HepG2 (cell line): ENCODE results near the gene RARG. TPM values are rescaled to one million over a fixed set of nuclear protein-coding genes. Genes with fewer than 3 reads are reported as not detected.

Source experiments
- ATAC-seq: fragments of 200-7000 bp; cut with Tn5 transposase; 3 replicates; pipeline ENCODE4 v1.9.1; 2020; ENCODE audit warnings: mild to moderate bottlenecking, moderate library complexity
- BruUV-seq: library from RNA; stranded (reverse); fragments of 400-500 nt; replicated peaks from 2 replicates; lab custom pipeline; 2021; lab: Mats Ljungman, UMichigan
- CTCF ChIA-PET: fragments of 300-600 bp; formaldehyde crosslinking; extraction: SDS; loops from one replicate; lab custom pipeline; 2021; ENCODE audit warnings: low total read pairs, inconsistent platforms, low intra/inter-chr PET ratio; lab: Yijun Ruan, JAX
- POLR2A ChIA-PET: fragments of 350-600 bp; sonication (Branson Sonifier 250); formaldehyde crosslinking; loops from one replicate; lab custom pipeline; 2020; ENCODE audit warnings: antibody characterized with exemption, inconsistent platforms; lab: Yijun Ruan, JAX
- DNase-seq: peaks from one replicate; pipeline ENCODE4 v3.0.0-alpha.2; 2015; ENCODE audit warnings: low spot score
- FAIRE-seq: peaks from 3 replicates; lab custom pipeline; 2011; peaks lifted over from hg19 to GRCh38; lab: Jason Lieb, UNC
- H2AFZ ChIP-seq: one replicate; pipeline ENCODE4 v1.6.1; 2011; ENCODE audit warnings: low read length, inconsistent platforms
- H3K27ac ChIP-seq: fragments of 300-600 bp; 3 replicates; pipeline ENCODE4 v1.8.0; 2011; ENCODE audit warnings: mixed run types, mild to moderate bottlenecking, mixed read lengths, low read length, inconsistent platforms; ENCODE audit not compliant: insufficient read depth; ENCODE audit errors: extremely low read length
- H3K27me3 ChIP-seq, 2 experiments: fragments of 200-600 bp in 1 of 2; 2 replicates in 1 of 2; 3 replicates in 1 of 2; pipeline versions ENCODE4 v1.6.0 to v1.8.0; 2011; ENCODE audit warnings: low read length in 2 of 2, mild to moderate bottlenecking in 2 of 2, moderate library complexity in 2 of 2, inconsistent platforms in 1 of 2; ENCODE audit not compliant: insufficient read depth in 2 of 2, control insufficient read depth in 1 of 2
- H3K36me3 ChIP-seq, 2 experiments: fragments of 200-600 bp in 1 of 2; replicated peaks in 1 of 2; 2 replicates in 1 of 2; 3 replicates in 1 of 2; pipeline versions ENCODE4 v1.5.1 to v1.8.0; 2011; ENCODE audit warnings: low read length in 2 of 2, inconsistent platforms in 1 of 2; ENCODE audit not compliant: insufficient read depth in 2 of 2, control insufficient read depth in 1 of 2
- H3K4me1 ChIP-seq: 2 replicates; pipeline ENCODE4 v1.5.1; 2012; ENCODE audit warnings: low read length, inconsistent platforms; ENCODE audit not compliant: insufficient read depth
- H3K4me2 ChIP-seq: 2 replicates; pipeline ENCODE4 v1.6.0; 2011; ENCODE audit warnings: low read depth, low read length, inconsistent platforms
- H3K4me3 ChIP-seq, 3 experiments: fragments of 200-600 bp in 1 of 3; sonication (generic), shearing (Covaris generic) in 1 of 3; replicated peaks in 1 of 3; 2 replicates each; pipeline ENCODE4 v1.5.1; 2011 to 2016; ENCODE audit warnings: low read length in 3 of 3, inconsistent platforms in 2 of 3, low read depth in 2 of 3, mild to moderate bottlenecking in 2 of 3, control low read depth in 1 of 3, mixed read lengths in 1 of 3; ENCODE audit not compliant: insufficient read depth in 1 of 3
- H3K79me2 ChIP-seq: one replicate; pipeline ENCODE4 v1.6.1; 2011; ENCODE audit warnings: low read length, inconsistent platforms; ENCODE audit not compliant: insufficient read depth
- H3K9ac ChIP-seq: 2 replicates; pipeline ENCODE4 v1.6.0; 2011; ENCODE audit warnings: mild to moderate bottlenecking, low read depth, low read length, inconsistent platforms; ENCODE audit not compliant: insufficient read depth
- H3K9me3 ChIP-seq: 2 replicates; pipeline ENCODE4 v1.5.1; 2012; ENCODE audit warnings: mild to moderate bottlenecking, low read length
- H4K20me1 ChIP-seq: 2 replicates; pipeline ENCODE4 v1.6.0; 2011; ENCODE audit warnings: inconsistent platforms, mild to moderate bottlenecking, low read length, moderate library complexity; ENCODE audit not compliant: insufficient read depth
- KLF16 ChIP-seq, 2 experiments: sonication (generic) in 1 of 2; formaldehyde crosslinking in 1 of 2; IDR thresholded peaks; 2 replicates each; pipeline versions ENCODE4 v1.6.1 to v1.8.0; 2016 to 2023; ENCODE audit warnings: missing genetic modification reagents in 2 of 2, missing compliant biosample characterization in 1 of 2
- MBD4 ChIP-seq: IDR thresholded peaks from 2 replicates; pipeline ENCODE4 v1.6.1; 2012; ENCODE audit warnings: low read length, inconsistent platforms, borderline replicate concordance
- MNT ChIP-seq: fragments of 450-650 bp; IDR thresholded peaks from 2 replicates; pipeline ENCODE4 v1.6.1; 2016
- NAIF1 ChIP-seq: sonication (generic); formaldehyde crosslinking; IDR thresholded peaks from 2 replicates; pipeline ENCODE4 v1.5.0; 2020; ENCODE audit warnings: mild to moderate bottlenecking, missing genetic modification reagents, borderline replicate concordance
- PHF8 ChIP-seq: sonication (generic); formaldehyde crosslinking; IDR thresholded peaks from 2 replicates; pipeline ENCODE4 v1.5.0; 2020; ENCODE audit warnings: missing genetic modification reagents
- SRSF4 ChIP-seq: fragments of 200-400 bp; formaldehyde crosslinking; IDR thresholded peaks from one replicate; pipeline ENCODE4 v1.6.1; 2018; ENCODE audit warnings: mild to moderate bottlenecking, low read depth, low read length, moderate library complexity; ENCODE audit not compliant: poor library complexity, severe bottlenecking
- ZNF142 ChIP-seq: sonication (generic); formaldehyde crosslinking; IDR thresholded peaks from 2 replicates; pipeline ENCODE4 v1.4.0; 2020; ENCODE audit warnings: missing genetic modification reagents
- WGBS: methylation state at CpG from one replicate; pipeline ENCODE4 v1.1.6; 2017; ENCODE audit warnings: low lambda C conversion rate; 5-methylcytosine and 5-hydroxymethylcytosine counted together
- in situ Hi-C: cut with HindIII; loops from 2 replicates; pipeline ENCODE4 v1.10.0; 2017; ENCODE audit warnings: low pct_unique_long_range_greater_than_20kb; ENCODE audit not compliant: extremely low pct_ligation_motif_present
- intact Hi-C: fragments of 100-400 bp; cut with micrococcal nuclease; formaldehyde crosslinking; loops from one replicate; pipeline ENCODE4 v1.10.0; 2022; ENCODE audit not compliant: unreplicated experiment
- polyA plus RNA-seq, 8 experiments: library from polyadenylated mRNA; depleted of rRNA in 3 of 8; stranded (reverse) in 7 of 8; unstranded in 1 of 8; fragments of >200 nt; fragmentation: Illumina TruSeq in 4 of 8; extraction: Trizol in 4 of 8; gene quantifications; 2 replicates each; pipeline versions ENCODE4 v1.2.1 to v1.2.3, GENCODE V29; 2011 to 2016; ENCODE audit warnings: low read depth in 4 of 8, missing spikeins in 1 of 8, mixed read lengths in 1 of 8; ENCODE audit not compliant: insufficient read depth in 1 of 8
- total RNA-seq, 5 experiments: library from RNA; depleted of rRNA; stranded (reverse); fragments of >200 nt; fragmentation: Illumina TruSeq; extraction: Trizol; gene quantifications; 2 replicates each; pipeline ENCODE4 v1.2.3, GENCODE V29; 2016; ENCODE audit warnings: low read depth in 1 of 5

Gene RARG
- total and polyA plus RNA-seq, 2 of the 13 experiments (the other 11 are each of a cell fraction or from before 2014, with no cell fraction given) = 0.77 to 1.5 TPM

- Histone ChIP-seq H3K27me3 (peaks cover 4 to 40% of the 10 kb centered on the region in 2 experiments), H3K9ac (no peak overlapping the region), H4K20me1 (no peaks in the 10 kb centered on the region), H3K4me3 (no peak overlapping the region), H3K36me3 (no peaks in the 10 kb centered on the region), H2AFZ (no peak overlapping the region), H3K79me2 (no peaks in the 10 kb centered on the region), H3K4me1 (peaks cover 45% of the 10 kb centered on the region), H3K9me3 (no peaks in the 10 kb centered on the region), H3K27ac (no peak overlapping the region), H3K4me2 (no peak overlapping the region)
- CTCF ChIA-PET = no interaction called here
- no TSS peak for BruUV-seq
- ATAC-seq = no peak
- no peak for DNase-seq
- no peak for FAIRE-seq
- intact Hi-C loops (no loop called here), in situ Hi-C loops (no loop called here)
- POLR2A ChIA-PET = no interaction called here
- WGBS = 75% methylated on average over 6 of the region's 11 CpGs
- no peak for TF ChIP-seq SRSF4
- no peak for TF ChIP-seq MNT
- no peak for TF ChIP-seq NAIF1
- no peak for TF ChIP-seq PHF8 (CRISPR knock-in tag)
- no peak for TF ChIP-seq ZNF142 (CRISPR knock-in tag)
- no peak for TF ChIP-seq KLF16 (CRISPR knock-in tag; IDR thresholded peaks at IDR 0.05)
- no peak for TF ChIP-seq MBD4
Observed at GRCh38 chr12:53227341-53227740, 4.7 kb downstream of the RARG start.
